Uterus (tissue), 4 donors: ENCODE results near the gene LLGL2. TPM values are rescaled to one million over a fixed set of nuclear protein-coding genes. Genes with fewer than 3 reads are reported as not detected.

Experiments
- DNase-seq, 2 donors: peaks; one replicate each; pipeline ENCODE4 v3.0.0-alpha.2; 2019 to 2020
- H3K27ac ChIP-seq, 2 donors: fragments of 200-600 bp; sonication (generic); 1 replicate in 1 of 2; 2 replicates in 1 of 2; pipeline ENCODE4 v1.5.1; 2016 to 2018
- H3K27me3 ChIP-seq, 2 donors: fragments of 200-600 bp; sonication (generic); one replicate each; pipeline ENCODE4 v1.5.1; 2018 to 2019; ENCODE audit warnings: control low read depth in 1 of 2
- H3K36me3 ChIP-seq, 2 donors: fragments of 200-600 bp; sonication (generic); one replicate each; pipeline ENCODE4 v1.5.1; 2019; ENCODE audit warnings: control low read depth in 1 of 2
- H3K4me1 ChIP-seq, 2 donors: fragments of 200-600 bp; sonication (generic); one replicate each; pipeline ENCODE4 v1.5.1; 2018 to 2019; ENCODE audit warnings: control low read depth in 1 of 2
- H3K4me3 ChIP-seq, 2 donors: fragments of 200-600 bp; sonication (generic); 1 replicate in 1 of 2; 2 replicates in 1 of 2; pipeline ENCODE4 v1.5.1; 2018 to 2019; ENCODE audit warnings: mild to moderate bottlenecking in 1 of 2
- H3K9me3 ChIP-seq, 2 donors: fragments of 200-600 bp; sonication (generic); one replicate each; pipeline ENCODE4 v1.5.1; 2019; ENCODE audit warnings: control low read depth in 1 of 2
- CTCF ChIP-seq, 4 experiments: fragments of 200-600 bp in 2 of 4; fragments of 450-650 bp in 2 of 4; sonication (generic) in 2 of 4; IDR thresholded peaks; one replicate each; pipeline ENCODE4 v1.5.1; 2016 to 2019; ENCODE audit warnings: antibody characterized with exemption in 4 of 4, mild to moderate bottlenecking in 2 of 4, moderate library complexity in 1 of 4
- POLR2A ChIP-seq, 2 donors: fragments of 450-650 bp; IDR thresholded peaks; one replicate each; pipeline ENCODE4 v1.6.1; 2016; ENCODE audit warnings: antibody characterized with exemption in 2 of 2, mild to moderate bottlenecking in 1 of 2, moderate library complexity in 1 of 2
- intact Hi-C: fragments of 100-400 bp; cut with DNase I; formaldehyde crosslinking; loops from one replicate; pipeline ENCODE4 v1.15.1; 2023; ENCODE audit warnings: low total_unique reads
- total RNA-seq, 4 donors: library from RNA; depleted of rRNA in 3 of 4; stranded (reverse); fragments of >200 nt in 3 of 4; gene quantifications; one replicate each; pipeline versions ENCODE4 v1.1.0 to v1.2.4, GENCODE V29; 2014 to 2023
- donor health status: DM: yes; HTN: yes; CAD: no.

The LLGL2 gene
- total RNA-seq, 4 donors from 2014 or later: 3.1 to 31.9 (median 14.0) TPM

- TF ChIP-seq POLR2A (IDR thresholded peaks at IDR 0.05) (no peak), CTCF (IDR thresholded peaks at IDR 0.05) (no peak)
- no peaks in the 10 kb centered on the region for H3K36me3 ChIP-seq
- H3K4me3 ChIP-seq: no peak overlapping the region
- H3K9me3 ChIP-seq: no peaks in the 10 kb centered on the region
- H3K4me1 ChIP-seq: no peaks in the 10 kb centered on the region
- peak overlapping the region in 1 of 2 donors; percentile 64 for H3K27ac ChIP-seq
- intact Hi-C loops: no loop called here
- DNase-seq: no peak
- no peaks in the 10 kb centered on the region for H3K27me3 ChIP-seq
These were observed 32.6 kb downstream of the LLGL2 start for GRCh38 chr17:75557852-75558665.

- no peaks in the 10 kb centered on the region for H3K27me3 ChIP-seq
- intact Hi-C loops: no loop called here
- no peak for DNase-seq
- H3K4me1 ChIP-seq: no peaks in the 10 kb centered on the region
- TF ChIP-seq POLR2A (IDR thresholded peaks at IDR 0.05) (no peak), CTCF (IDR thresholded peaks at IDR 0.05) (no peak)
- H3K4me3 ChIP-seq: no peak overlapping the region
- no peak overlapping the region for H3K27ac ChIP-seq
- no peaks in the 10 kb centered on the region for H3K36me3 ChIP-seq
- no peaks in the 10 kb centered on the region for H3K9me3 ChIP-seq
These were observed 33.4 kb downstream of the LLGL2 start for GRCh38 chr17:75558666-75559530.

- no peaks in the 10 kb centered on the region for H3K9me3 ChIP-seq
- H3K4me3 ChIP-seq: no peak overlapping the region
- H3K36me3 ChIP-seq: no peaks in the 10 kb centered on the region
- intact Hi-C loops: no loop called here
- no peaks in the 10 kb centered on the region for H3K27me3 ChIP-seq
- TF ChIP-seq POLR2A (IDR thresholded peaks at IDR 0.05) (no peak), CTCF (IDR thresholded peaks at IDR 0.05) (no peak)
- no peaks in the 10 kb centered on the region for H3K4me1 ChIP-seq
- no peak for DNase-seq
- no peak overlapping the region for H3K27ac ChIP-seq
These were observed 34.5 kb downstream of the LLGL2 start for GRCh38 chr17:75559958-75560533.

- no peak overlapping the region for H3K4me3 ChIP-seq
- DNase-seq: no peak
- H3K27me3 ChIP-seq: no peaks in the 10 kb centered on the region
- intact Hi-C loops: no loop called here
- TF ChIP-seq CTCF (IDR thresholded peaks at IDR 0.05) (no peak), POLR2A (IDR thresholded peaks at IDR 0.05) (no peak)
- no peak overlapping the region for H3K27ac ChIP-seq
- no peaks in the 10 kb centered on the region for H3K4me1 ChIP-seq
- H3K9me3 ChIP-seq: no peaks in the 10 kb centered on the region
- no peaks in the 10 kb centered on the region for H3K36me3 ChIP-seq
These were observed 36.6 kb downstream of the LLGL2 start for GRCh38 chr17:75561927-75562603.
